Upper lobe of right lung (tissue), 1 donor: Measurements from ENCODE around the gene TSPAN11. TPM values are rescaled to one million over a fixed set of nuclear protein-coding genes. Genes with fewer than 3 reads are reported as not detected.

Experiments used
- ATAC-seq: fragments of 200-7000 bp; cut with Tn5 transposase; one replicate; pipeline ENCODE4 v1.9.1; 2020; ENCODE audit warnings: mild to moderate bottlenecking, moderate library complexity
- DNase-seq: peaks from one replicate; pipeline ENCODE4 v3.0.0-alpha.2; 2020
- H3K27ac ChIP-seq: fragments of 200-600 bp; one replicate; pipeline ENCODE4 v1.8.0; 2022
- H3K27me3 ChIP-seq: fragments of 200-600 bp; one replicate; pipeline ENCODE4 v1.8.0; 2022; ENCODE audit warnings: mild to moderate bottlenecking
- H3K36me3 ChIP-seq: fragments of 200-600 bp; one replicate; pipeline ENCODE4 v1.8.0; 2022
- H3K4me1 ChIP-seq: fragments of 200-600 bp; one replicate; pipeline ENCODE4 v1.8.0; 2022
- H3K4me3 ChIP-seq: fragments of 200-600 bp; one replicate; pipeline ENCODE4 v1.8.0; 2022; ENCODE audit warnings: mild to moderate bottlenecking
- H3K9me3 ChIP-seq: fragments of 200-600 bp; one replicate; pipeline ENCODE4 v1.8.0; 2022
- CTCF ChIP-seq: fragments of 200-600 bp; IDR thresholded peaks from one replicate; pipeline ENCODE4 v1.8.0; 2022; ENCODE audit warnings: antibody characterized with exemption
- intact Hi-C: fragments of 100-400 bp; cut with DNase I; formaldehyde crosslinking; loops from one replicate; pipeline ENCODE4 v1.11.0; 2022
- total RNA-seq: library from RNA; stranded (reverse); fragmentation: NEBNext Ultra II Directional; extraction: Animal tissue kit (Norgen Biotek cat#: 25700); gene quantifications from one replicate; pipeline ENCODE4 v1.2.1, GENCODE V29; 2021
- donor health status: DM: no; HTN: yes; CAD: no; lungs with severe emphysema.

The TSPAN11 gene
- total RNA-seq, 1 donor from 2014 or later = 7.8 TPM

- ATAC-seq = peak; percentile 5
- Histone ChIP-seq H3K27ac (no peak overlapping the region), H3K27me3 (no peaks in the 10 kb centered on the region), H3K36me3 (no peaks in the 10 kb centered on the region), H3K4me1 (no peaks in the 10 kb centered on the region), H3K9me3 (no peaks in the 10 kb centered on the region), H3K4me3 (no peak overlapping the region)
- DNase-seq = no peak
- intact Hi-C loops = loop anchor here (5.0 kb wide), 1 partner anchor 141 kb away; no protein-coding TSS in a partner anchor
- no peak for TF ChIP-seq CTCF
Observed at GRCh38 chr12:30988646-30989286, 62.2 kb downstream of the TSPAN11 start.

- ATAC-seq = no peak
- no peak for DNase-seq
- H3K4me3 ChIP-seq = no peak overlapping the region
- no peaks in the 10 kb centered on the region for H3K4me1 ChIP-seq
- no peaks in the 10 kb centered on the region for H3K36me3 ChIP-seq
- intact Hi-C loops = loop anchor here (5.0 kb wide), 1 partner anchor 142 kb away; no protein-coding TSS in a partner anchor
- no peak overlapping the region for H3K27ac ChIP-seq
- H3K9me3 ChIP-seq = no peaks in the 10 kb centered on the region
- H3K27me3 ChIP-seq = no peaks in the 10 kb centered on the region
- TF ChIP-seq CTCF = peak; percentile 10
Observed at GRCh38 chr12:30989754-30990153, 63.2 kb downstream of the TSPAN11 start.

GRCh38 chr12:30990316-30990715, 63.8 kb downstream of the TSPAN11 start:
- intact Hi-C loops = no loop called here
- no peak overlapping the region for H3K27ac ChIP-seq
- no peak for ATAC-seq
- no peak for TF ChIP-seq CTCF
- no peak for DNase-seq
- H3K27me3 ChIP-seq = no peaks in the 10 kb centered on the region
- no peaks in the 10 kb centered on the region for H3K36me3 ChIP-seq
- no peaks in the 10 kb centered on the region for H3K4me1 ChIP-seq
- no peaks in the 10 kb centered on the region for H3K9me3 ChIP-seq
- no peak overlapping the region for H3K4me3 ChIP-seq

- Histone ChIP-seq H3K27ac (no peak overlapping the region), H3K27me3 (no peaks in the 10 kb centered on the region), H3K4me3 (no peak overlapping the region), H3K36me3 (no peaks in the 10 kb centered on the region), H3K4me1 (no peaks in the 10 kb centered on the region), H3K9me3 (no peaks in the 10 kb centered on the region)
- no peak for ATAC-seq
- TF ChIP-seq CTCF = no peak
- intact Hi-C loops = no loop called here
- no peak for DNase-seq
Observed at GRCh38 chr12:30990776-30991175, 64.2 kb downstream of the TSPAN11 start.

- H3K9me3 ChIP-seq = no peaks in the 10 kb centered on the region
- ATAC-seq (no peak), DNase-seq (no peak)
- no peak for TF ChIP-seq CTCF
- no peak overlapping the region for H3K4me3 ChIP-seq
- intact Hi-C loops = no loop called here
- no peak overlapping the region for H3K27ac ChIP-seq
- no peaks in the 10 kb centered on the region for H3K27me3 ChIP-seq
- no peaks in the 10 kb centered on the region for H3K36me3 ChIP-seq
- no peaks in the 10 kb centered on the region for H3K4me1 ChIP-seq
Observed at GRCh38 chr12:30991466-30991865, 64.9 kb downstream of the TSPAN11 start.

GRCh38 chr12:30992381-30992780, 65.8 kb downstream of the TSPAN11 start:
- TF ChIP-seq CTCF = no peak

More at GRCh38 chr12:30992381-30992780, 65.8 kb downstream of the TSPAN11 start:
- H3K4me3 ChIP-seq = no peak overlapping the region
- intact Hi-C loops = no loop called here
- ATAC-seq (no peak), DNase-seq (no peak)
- no peak overlapping the region for H3K27ac ChIP-seq
- no peaks in the 10 kb centered on the region for H3K27me3 ChIP-seq
- no peaks in the 10 kb centered on the region for H3K4me1 ChIP-seq
- no peaks in the 10 kb centered on the region for H3K9me3 ChIP-seq
- no peaks in the 10 kb centered on the region for H3K36me3 ChIP-seq
